Activated T-cell treated with anti-CD3 and anti-CD28 coated beads, Interleukin-2, amount 50 U/mL, for 4 hours (primary cell): Measurements from ENCODE around the gene ARMC3. TPM values are rescaled to one million over a fixed set of nuclear protein-coding genes. Genes with fewer than 3 reads are reported as not detected.
"Not testable (repeated sequence)": the region's sequence is repeated elsewhere in the genome, so short reads cannot be mapped to it uniquely, and the experiment has no call there.

ENCODE experiments used
- ATAC-seq, 2 donors: fragments of 200-7000 bp; cut with Tn5 transposase; one replicate each; pipeline ENCODE4 v1.10.0; 2021
- DNase-seq: peaks from one replicate; pipeline ENCODE4 v3.0.0-alpha.2; 2020
- H3K27me3 Mint-ChIP-seq: one replicate; pipeline ENCODE4 v1.8.0; 2021; ENCODE audit warnings: low read depth, mixed read lengths
- H3K36me3 Mint-ChIP-seq: one replicate; pipeline ENCODE4 v1.8.0; 2022; ENCODE audit warnings: mixed read lengths; ENCODE audit not compliant: insufficient read depth
- H3K4me1 Mint-ChIP-seq: one replicate; pipeline ENCODE4 v1.8.0; 2021; ENCODE audit warnings: low read depth, mixed read lengths
- H3K4me3 Mint-ChIP-seq: one replicate; pipeline ENCODE4 v1.8.0; 2021; ENCODE audit warnings: mild to moderate bottlenecking, moderate library complexity, mixed read lengths
- H3K9me3 Mint-ChIP-seq: one replicate; pipeline ENCODE4 v1.8.0; 2021; ENCODE audit warnings: mixed read lengths
- total RNA-seq, 3 donors: library from RNA; stranded (reverse); gene quantifications; one replicate each; pipeline ENCODE4 v1.2.1, GENCODE V29; 2021

Gene ARMC3
- total RNA-seq, 3 donors from 2014 or later: not detected

DNA sequence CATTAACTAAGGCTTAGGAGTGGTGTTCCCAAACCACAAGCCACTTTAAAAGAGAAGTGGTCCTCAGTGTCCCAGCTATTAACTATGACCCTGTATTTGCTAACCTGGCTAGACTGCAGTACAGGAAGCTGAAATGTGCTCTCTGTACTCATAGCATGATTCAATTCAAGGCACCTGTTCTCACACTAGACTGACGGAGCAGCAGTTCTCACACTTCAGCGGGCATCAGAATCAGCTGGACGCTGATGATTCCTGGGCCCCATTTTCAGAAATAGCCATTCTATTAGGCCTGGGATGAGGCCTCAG, 143.0 kb downstream of the ARMC3 start:
- no peaks in the 10 kb centered on the region for H3K9me3 Mint-ChIP-seq
- H3K4me1 Mint-ChIP-seq: peaks cover 2% of the 10 kb centered on the region
- H3K27me3 Mint-ChIP-seq: peaks cover 14% of the 10 kb centered on the region
- no peak for DNase-seq
- no peak overlapping the region for H3K4me3 Mint-ChIP-seq
- no peak for ATAC-seq
- H3K36me3 Mint-ChIP-seq: no peaks in the 10 kb centered on the region

DNA sequence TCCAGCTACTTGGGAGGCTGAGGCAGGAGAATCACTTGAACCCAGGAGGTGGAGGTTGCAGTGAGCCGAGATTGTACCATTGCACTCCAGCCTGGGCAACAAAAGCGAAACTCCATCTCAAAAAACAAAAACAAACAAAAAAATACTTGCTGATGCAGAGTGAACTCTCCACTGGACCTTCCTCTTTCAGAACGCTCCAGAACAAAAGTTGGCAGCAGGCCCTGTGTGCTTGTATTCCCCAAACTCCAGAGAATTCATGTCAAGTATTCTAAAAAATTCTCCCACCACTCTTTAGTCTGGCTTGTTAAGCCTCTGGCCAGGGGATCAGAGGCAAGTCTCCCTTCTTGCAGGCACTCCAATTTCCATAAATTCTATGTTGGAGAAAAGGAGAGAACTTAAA, 144.7 kb downstream of the ARMC3 start:
- H3K36me3 Mint-ChIP-seq, H3K9me3 Mint-ChIP-seq, ATAC-seq, H3K4me1 Mint-ChIP-seq, DNase-seq, H3K4me3 Mint-ChIP-seq: not testable (repeated sequence)
- H3K27me3 Mint-ChIP-seq: peaks cover 23% of the 10 kb centered on the region

DNA sequence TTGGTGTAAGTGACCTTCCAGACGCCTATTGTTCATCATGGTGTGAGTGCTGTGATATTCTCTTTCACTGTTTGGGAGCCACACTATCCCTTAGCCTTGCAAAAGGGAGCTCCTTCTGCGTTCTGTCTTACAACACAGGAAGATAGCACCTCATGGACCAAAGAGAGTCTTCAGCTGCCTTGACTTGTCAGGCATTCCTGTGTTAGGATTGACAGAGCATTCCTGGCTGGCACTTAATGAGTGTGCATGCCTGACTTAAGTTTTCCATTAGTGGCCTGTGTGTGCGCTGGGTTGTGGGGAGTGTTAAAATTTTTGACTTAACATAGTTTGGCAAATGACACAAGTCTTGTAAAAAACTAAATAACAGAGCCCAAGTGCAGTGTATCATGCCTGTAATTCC, 145.7 kb downstream of the ARMC3 start:
- Mint-ChIP-seq H3K36me3 (no peaks in the 10 kb centered on the region), H3K27me3 (peaks cover 24% of the 10 kb centered on the region), H3K4me3 (no peak overlapping the region), H3K4me1 (no peaks in the 10 kb centered on the region), H3K9me3 (no peaks in the 10 kb centered on the region)
- ATAC-seq (no peak), DNase-seq (no peak)

DNA sequence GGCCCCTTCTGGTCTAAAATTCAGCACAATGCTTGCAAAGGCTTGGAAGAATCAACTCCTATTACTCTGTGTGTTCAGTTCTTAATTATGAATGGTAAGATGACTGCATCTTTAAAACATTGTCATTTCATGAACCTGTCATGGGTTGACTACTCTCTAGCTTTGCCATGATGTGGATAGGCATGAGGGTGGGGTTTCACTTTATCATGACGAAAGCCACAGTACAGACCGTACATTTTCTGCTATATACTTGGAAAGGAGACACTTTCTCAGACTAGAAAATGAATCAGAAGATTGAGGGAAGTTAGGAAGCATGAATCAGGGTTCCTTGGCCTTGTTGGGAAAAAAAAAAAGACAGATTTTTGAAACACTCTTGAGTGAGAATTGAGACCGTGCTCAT, 147.8 kb downstream of the ARMC3 start:
- peaks cover 28% of the 10 kb centered on the region for H3K27me3 Mint-ChIP-seq
- no peak overlapping the region for H3K4me3 Mint-ChIP-seq
- DNase-seq (no peak), ATAC-seq (no peak)
- no peaks in the 10 kb centered on the region for H3K36me3 Mint-ChIP-seq
- H3K4me1 Mint-ChIP-seq: no peaks in the 10 kb centered on the region
- H3K9me3 Mint-ChIP-seq: no peaks in the 10 kb centered on the region

DNA sequence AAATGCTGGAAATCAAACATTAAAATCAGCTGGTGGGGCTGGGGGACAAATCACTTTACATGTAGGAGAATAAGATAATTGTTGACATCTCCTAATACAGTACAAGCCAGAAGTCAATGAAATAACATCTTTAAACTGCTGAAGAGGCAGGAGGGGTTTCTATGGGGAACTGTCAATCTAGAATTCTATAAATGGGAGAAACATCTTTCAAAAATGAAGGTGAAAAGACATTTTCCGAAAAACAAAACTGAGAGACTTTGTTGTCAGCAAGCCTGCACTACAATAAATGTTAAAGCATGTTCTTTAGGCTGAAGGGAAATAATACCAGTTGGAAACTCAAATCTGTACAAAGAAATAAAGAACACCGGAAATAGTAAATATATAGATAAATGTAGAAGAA, 150.3 kb downstream of the ARMC3 start:
- Mint-ChIP-seq H3K4me1 (no peaks in the 10 kb centered on the region), H3K36me3 (no peaks in the 10 kb centered on the region), H3K27me3 (peaks cover 41% of the 10 kb centered on the region), H3K4me3 (no peak overlapping the region), H3K9me3 (no peaks in the 10 kb centered on the region)
- DNase-seq (no peak), ATAC-seq (no peak)

DNA sequence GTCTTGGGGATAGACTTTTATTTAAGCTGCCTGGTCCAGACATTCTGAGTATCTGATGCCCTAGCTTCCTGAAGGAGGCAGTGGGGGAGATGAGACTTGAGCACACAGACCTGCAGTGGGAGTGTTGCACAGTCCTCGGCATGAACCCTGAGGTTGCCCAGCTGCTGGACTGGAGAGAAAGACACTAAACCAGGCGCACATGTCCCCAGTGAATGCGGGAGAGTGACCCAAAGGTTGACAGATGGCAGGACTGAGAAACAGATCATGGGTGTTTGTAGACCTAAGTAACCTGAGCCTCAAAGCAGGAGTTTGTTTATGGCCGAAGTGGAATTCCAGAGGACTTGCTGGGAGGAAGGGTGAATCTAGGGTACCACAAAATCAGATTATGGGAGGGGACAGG, 151.8 kb downstream of the ARMC3 start:
- ATAC-seq (no peak), DNase-seq (no peak)
- peaks cover 44% of the 10 kb centered on the region for H3K27me3 Mint-ChIP-seq
- H3K4me3 Mint-ChIP-seq: no peak overlapping the region
- no peaks in the 10 kb centered on the region for H3K36me3 Mint-ChIP-seq
- H3K9me3 Mint-ChIP-seq: peaks cover 1% of the 10 kb centered on the region
- no peaks in the 10 kb centered on the region for H3K4me1 Mint-ChIP-seq

DNA sequence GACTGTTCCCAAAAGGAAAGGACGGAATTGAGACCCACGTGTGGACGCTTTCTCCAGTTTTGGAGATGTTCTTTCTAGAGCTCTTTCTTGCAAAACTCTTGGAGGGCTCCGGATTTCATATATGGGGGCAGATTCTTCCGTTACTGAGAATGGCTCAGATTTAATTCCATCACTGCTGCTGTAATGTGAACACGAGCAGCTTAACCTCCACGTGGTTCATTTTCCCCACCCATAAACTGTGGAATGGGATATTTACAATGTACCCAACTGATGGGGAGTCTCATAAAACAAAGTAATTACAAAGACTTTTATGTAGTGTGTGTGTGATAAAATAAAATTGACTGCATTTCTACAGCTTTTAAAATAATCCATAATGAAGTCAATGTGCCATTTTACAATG, 152.4 kb downstream of the ARMC3 start:
- no peaks in the 10 kb centered on the region for H3K4me1 Mint-ChIP-seq
- ATAC-seq: no peak
- no peak for DNase-seq

DNA sequence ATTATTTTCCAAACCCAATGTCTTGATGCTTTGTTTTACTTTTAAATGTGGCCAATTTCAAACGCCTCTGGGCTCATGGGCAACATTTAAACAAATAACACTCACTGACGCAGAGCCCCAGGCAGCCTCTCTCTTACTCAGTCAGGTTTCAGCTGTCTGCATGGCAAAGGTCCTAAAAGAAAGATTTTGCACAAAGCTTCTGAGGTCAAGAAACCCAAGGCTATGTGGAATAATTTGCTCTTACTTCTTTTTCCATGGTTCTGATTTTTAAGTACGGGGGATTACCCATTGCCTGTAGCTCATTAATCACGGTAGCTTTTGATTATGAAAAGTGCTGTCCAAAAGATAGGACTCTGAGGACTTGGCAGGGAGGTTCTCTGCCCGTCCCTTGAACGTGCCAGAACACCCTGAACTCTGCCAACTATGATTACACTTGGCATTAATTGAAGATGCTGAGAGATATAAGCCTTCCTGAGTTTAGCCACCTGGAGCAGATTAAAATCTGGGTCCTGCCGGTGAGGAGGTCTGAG, 153.4 kb downstream of the ARMC3 start:
- H3K4me3 Mint-ChIP-seq: no peak overlapping the region

More for the DNA sequence above, 152.4 kb downstream of the ARMC3 start:
- Mint-ChIP-seq H3K27me3 (peaks cover 44% of the 10 kb centered on the region), H3K36me3 (no peaks in the 10 kb centered on the region), H3K9me3 (peaks cover 4% of the 10 kb centered on the region), H3K4me3 (no peak overlapping the region)

DNA sequence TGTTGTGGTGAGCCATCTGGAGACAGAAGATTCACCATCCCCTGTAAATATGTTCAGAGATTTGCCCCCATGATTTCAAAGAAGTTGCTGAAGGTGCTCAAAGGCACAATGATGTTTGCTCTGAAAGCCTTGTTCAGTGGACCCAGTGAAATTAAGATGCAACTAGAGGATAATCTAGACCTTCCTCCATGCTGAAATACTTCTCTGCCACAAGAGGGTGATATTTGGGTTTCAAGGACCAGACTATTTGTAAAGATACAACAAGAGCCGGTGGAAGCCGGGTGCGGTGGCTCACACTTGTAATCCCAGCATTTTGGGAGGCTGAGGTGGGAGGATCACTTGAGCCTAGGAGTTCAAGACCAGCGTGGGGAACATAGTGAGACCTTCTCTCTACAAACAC, 154.0 kb downstream of the ARMC3 start:
- H3K4me3 Mint-ChIP-seq: no peak overlapping the region
- no peaks in the 10 kb centered on the region for H3K36me3 Mint-ChIP-seq
- ATAC-seq: no peak
- no peaks in the 10 kb centered on the region for H3K4me1 Mint-ChIP-seq
- DNase-seq: no peak
- peaks cover 4% of the 10 kb centered on the region for H3K9me3 Mint-ChIP-seq
- peaks cover 40% of the 10 kb centered on the region for H3K27me3 Mint-ChIP-seq

More for the DNA sequence above, 153.4 kb downstream of the ARMC3 start:
- H3K36me3 Mint-ChIP-seq: no peaks in the 10 kb centered on the region
- ATAC-seq (no peak), DNase-seq (no peak)
- peaks cover 4% of the 10 kb centered on the region for H3K9me3 Mint-ChIP-seq
- no peaks in the 10 kb centered on the region for H3K4me1 Mint-ChIP-seq
- peaks cover 44% of the 10 kb centered on the region for H3K27me3 Mint-ChIP-seq

Other genes starting within 250 kb of the ARMC3 start
- gene PIP4K2A, start 213.5 kb upstream of the ARMC3 start, total RNA-seq: 10 to 100 TPM; 64.3 to 79.2 (median 78.1) TPM
- 1 to 10 TPM in 2 of 3 donors, under 1 TPM in 1; 0.99 to 1.3 (median 1.1) TPM for gene MSRB2, start 167.5 kb downstream of the ARMC3 start, total RNA-seq